H1 (cell line): ENCODE results near the gene STAM. TPM values are rescaled to one million over a fixed set of nuclear protein-coding genes. Genes with fewer than 3 reads are reported as not detected.

ENCODE experiments used
- polyA plus RNA-seq, 7 experiments: library from polyadenylated mRNA; depleted of rRNA in 3 of 7; stranded (reverse) in 5 of 7; unstranded in 2 of 7; fragments of >200 nt in 5 of 7; fragments of 200-250 nt in 2 of 7; gene quantifications; 1 replicate in 5 of 7; 2 replicates in 1 of 7; 4 replicates in 1 of 7; pipeline versions ENCODE4 v1.2.1 to v1.2.3, GENCODE V29; 2011 to 2013; ENCODE audit warnings: missing spikeins in 2 of 7, mixed read lengths in 2 of 7
- total RNA-seq: library from RNA; stranded (reverse); fragmentation: NEBNext Ultra II Directional; extraction: Animal tissue kit (Norgen Biotek cat#: 25700); gene quantifications from 2 replicates; pipeline ENCODE4 v1.2.1, GENCODE V29; 2021
- TF ChIP-seq, protein P1 (sequence below): IDR thresholded peaks from 2 replicates; pipeline ENCODE4 v1.6.1; 2011; ENCODE audit warnings: low read depth, mild to moderate bottlenecking, low read length; ENCODE audit not compliant: insufficient read depth

Gene STAM
- total and polyA plus RNA-seq, 2 of the 8 experiments (the other 6 are each of a cell fraction or from before 2014, with no cell fraction given), result 22.0 to 27.8 TPM

DNA sequence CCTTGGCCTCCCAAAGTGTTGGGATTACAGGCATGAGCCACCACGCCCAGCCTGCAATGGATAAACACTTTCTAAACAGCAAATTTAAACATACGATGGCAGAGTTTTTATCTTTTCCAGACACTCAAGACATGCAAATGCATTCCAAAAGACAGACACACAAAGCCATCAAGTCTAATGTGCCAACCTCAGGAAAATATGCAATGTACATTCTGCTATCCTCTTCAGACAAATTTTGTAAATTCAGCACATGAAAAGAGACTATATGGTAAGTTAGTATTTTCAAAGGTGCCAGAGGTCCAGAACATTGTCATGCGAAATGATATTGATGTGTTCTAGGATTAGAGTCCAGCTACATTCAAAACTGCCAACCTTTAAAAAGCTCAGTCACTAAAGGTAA lies 46.6 kb upstream of the STAM start (continued):
- TF ChIP-seq, protein P1, sequence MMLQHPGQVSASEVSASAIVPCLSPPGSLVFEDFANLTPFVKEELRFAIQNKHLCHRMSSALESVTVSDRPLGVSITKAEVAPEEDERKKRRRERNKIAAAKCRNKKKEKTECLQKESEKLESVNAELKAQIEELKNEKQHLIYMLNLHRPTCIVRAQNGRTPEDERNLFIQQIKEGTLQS, result no peak
